Measurements from ENCODE around the gene QKI. TPM values are rescaled to one million over a fixed set of nuclear protein-coding genes. Genes with fewer than 3 reads are reported as not detected.

The QKI gene
- total RNA-seq, 1 experiment from 2014 or later: 176 TPM

GRCh38 chr6:163620670-163621330 is 206.3 kb downstream of the QKI start:
- no peak overlapping the region for H3K56ac ChIP-seq (ENCODE audit: insufficient read length, low read depth, low read length)
- H2AFZ ChIP-seq (ENCODE audit: low read length): no peak overlapping the region
- H3K23me2 ChIP-seq (ENCODE audit: insufficient read length, low read depth, low read length, poor library complexity, severe bottlenecking): no peaks in the 10 kb centered on the region
- no peak overlapping the region for H2BK20ac ChIP-seq (ENCODE audit: low read depth, low read length, poor library complexity, severe bottlenecking)
- H2BK5ac ChIP-seq (ENCODE audit: insufficient read length, low read length): no peak overlapping the region
- no peaks in the 10 kb centered on the region; a peak in 1 of 4 replicates for H3K4me1 Mint-ChIP-seq
- peaks cover 2 to 4% of the 10 kb centered on the region in 2 experiments; a peak in 2 of 5 replicates for H3K9me3 Mint-ChIP-seq
- H3K9ac ChIP-seq (ENCODE audit: extremely low read depth, insufficient read length, low read length): no peak overlapping the region
- no peak overlapping the region for H3K18ac ChIP-seq (ENCODE audit: insufficient read length, low read depth, low read length)
- H2AK5ac ChIP-seq (ENCODE audit: insufficient read length, low read length): no peak overlapping the region
- H3K36me3 Mint-ChIP-seq (ENCODE audit: insufficient read depth in 1 of 3, low read depth in 3 of 3): no peaks in the 10 kb centered on the region; a peak in 2 of 7 replicates
- H3K4me3 Mint-ChIP-seq: no peak overlapping the region
- H3K79me1 ChIP-seq (ENCODE audit: insufficient read depth, low read depth, low read length, poor library complexity, severe bottlenecking): no peaks in the 10 kb centered on the region
- no peak overlapping the region for H3K4ac ChIP-seq (ENCODE audit: low read depth, low read length)
- no CpG with 5 or more reads among the region's 16 CpGs for WGBS (ENCODE audit: extremely low coverage, insufficient read length, low lambda C conversion rate)
- no peak overlapping the region for H4K91ac ChIP-seq (ENCODE audit: insufficient read length, low read depth, low read length)
- H2BK12ac ChIP-seq (ENCODE audit: insufficient read length, low read depth, low read length): no peak overlapping the region
- TF ChIP-seq CTCF (conservative IDR thresholded peaks at IDR 0.05): no peak
- H4K8ac ChIP-seq (replicated peaks; ENCODE audit: insufficient read length, low read depth, low read length): no peak overlapping the region
- H3K27ac Mint-ChIP-seq: no peak overlapping the region
- H3K4me2 ChIP-seq (ENCODE audit: insufficient read depth, insufficient read length, low read length): no peak overlapping the region
- H2BK15ac ChIP-seq (ENCODE audit: low read depth, low read length): no peak overlapping the region
- no peak overlapping the region for H3K23ac ChIP-seq (ENCODE audit: insufficient read length, low read depth, low read length)
- DNase-seq: no peak
- no peak overlapping the region for H3T11ph ChIP-seq (ENCODE audit: low read length)
- H4K5ac ChIP-seq (ENCODE audit: insufficient read length, low read depth, low read length): no peak overlapping the region
- no peak overlapping the region for H3K14ac ChIP-seq (ENCODE audit: insufficient read depth, low read length)
- H3K9me3 ChIP-seq (ENCODE audit: control insufficient read depth, low read depth, low read length): no peaks in the 10 kb centered on the region
- H3K27me3 ChIP-seq (ENCODE audit: insufficient read depth, low read length): no peaks in the 10 kb centered on the region
- H3K4me1 ChIP-seq (ENCODE audit: insufficient read depth, low read length): no peaks in the 10 kb centered on the region
- no peak overlapping the region for H2BK120ac ChIP-seq (ENCODE audit: low read depth, low read length, poor library complexity, severe bottlenecking)
- H3K27ac ChIP-seq (ENCODE audit: insufficient read length, low read depth, low read length): no peak overlapping the region
- no peaks in the 10 kb centered on the region for H3K79me2 ChIP-seq (ENCODE audit: insufficient read depth, low read length)
- H3K27me3 Mint-ChIP-seq (ENCODE audit: low read depth): peaks cover 2% of the 10 kb centered on the region
- no peaks in the 10 kb centered on the region for H4K20me1 ChIP-seq (ENCODE audit: control insufficient read depth, insufficient read depth, insufficient read length)
